Mucosa of rectum (tissue), 2 donors: ENCODE data around the gene EFCAB12.
"Not testable (repeated sequence)": the region's sequence is repeated elsewhere in the genome, so short reads cannot be mapped to it uniquely, and the experiment has no call there.

Source experiments
- H3K27ac ChIP-seq, 2 donors: one replicate each; pipeline ENCODE4 v1.7.0; 2013; ENCODE audit warnings: inconsistent platforms in 2 of 2, low read depth in 2 of 2, low read length in 2 of 2
- H3K27me3 ChIP-seq, 2 donors: one replicate each; pipeline ENCODE4 v1.7.0; 2013; ENCODE audit warnings: low read length in 2 of 2; ENCODE audit not compliant: control insufficient read depth in 2 of 2, insufficient read depth in 2 of 2
- H3K36me3 ChIP-seq, 2 donors: one replicate each; pipeline ENCODE4 v1.7.0; 2013; ENCODE audit warnings: low read length in 2 of 2; ENCODE audit not compliant: control insufficient read depth in 2 of 2, insufficient read depth in 2 of 2
- H3K4me1 ChIP-seq, 2 donors: one replicate each; pipeline ENCODE4 v1.7.0; 2013; ENCODE audit warnings: low read length in 2 of 2, mild to moderate bottlenecking in 1 of 2; ENCODE audit not compliant: control insufficient read depth in 2 of 2, insufficient read depth in 2 of 2
- H3K4me3 ChIP-seq, 2 donors: one replicate each; pipeline ENCODE4 v1.7.0; 2013; ENCODE audit warnings: low read length in 2 of 2
- H3K9ac ChIP-seq, 2 donors: one replicate each; pipeline ENCODE4 v1.7.0; 2013; ENCODE audit warnings: low read length in 2 of 2, low read depth in 1 of 2, mild to moderate bottlenecking in 1 of 2
- H3K9me3 ChIP-seq, 2 donors: one replicate each; pipeline ENCODE4 v1.7.0; 2013; ENCODE audit warnings: low read length in 2 of 2; ENCODE audit not compliant: control insufficient read depth in 2 of 2
- donor health status: healthy.
- donor health status: Normal muscosa, but diverticular disease.

Gene EFCAB12

DNA sequence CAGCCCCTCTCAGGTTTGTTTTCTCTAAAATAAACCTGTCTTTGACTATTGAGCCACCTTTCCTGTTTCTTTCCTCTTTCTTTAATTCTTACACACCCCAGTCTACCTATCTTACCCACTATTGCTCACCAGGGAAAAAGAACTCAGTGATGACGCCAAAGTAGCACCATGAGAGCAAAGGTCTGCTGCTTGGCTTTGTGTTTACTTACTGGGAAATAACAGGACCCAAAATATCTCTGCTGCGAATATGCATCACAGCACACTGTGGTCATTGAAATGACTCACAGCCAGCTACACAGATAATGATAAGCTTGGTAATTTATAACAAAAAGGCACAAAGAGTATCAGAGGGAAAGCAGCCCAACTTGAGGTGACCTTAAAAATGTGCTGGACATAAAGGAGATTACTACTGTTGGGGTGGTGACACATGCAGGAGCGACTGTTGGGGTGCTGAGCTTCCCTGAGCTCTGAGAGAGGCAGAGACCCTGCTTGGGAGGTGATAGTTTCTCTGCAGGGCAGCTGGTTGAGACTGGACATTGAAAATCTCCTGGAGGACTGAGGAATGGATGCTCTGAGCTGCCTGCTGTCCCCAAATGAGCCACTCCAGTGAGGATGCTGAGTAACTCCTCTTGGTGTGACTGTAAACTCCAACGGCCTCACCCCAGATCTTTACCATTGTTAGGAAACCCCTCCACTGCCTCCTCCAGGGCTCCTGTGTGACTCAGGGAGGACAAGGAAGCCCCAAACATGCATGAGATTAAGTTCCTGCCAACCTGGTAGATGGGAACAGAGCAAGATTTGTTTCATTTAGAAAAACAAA lies 14.5 kb downstream of the EFCAB12 start:
- Histone ChIP-seq H3K36me3 (no peaks in the 10 kb centered on the region), H3K27me3 (no peaks in the 10 kb centered on the region), H3K27ac (no peak overlapping the region), H3K9me3 (no peaks in the 10 kb centered on the region), H3K9ac (no peak overlapping the region), H3K4me1 (no peaks in the 10 kb centered on the region), H3K4me3 (no peak overlapping the region)

- H3K27ac ChIP-seq, H3K4me3 ChIP-seq, H3K4me1 ChIP-seq, H3K9me3 ChIP-seq, H3K36me3 ChIP-seq, H3K27me3 ChIP-seq, H3K9ac ChIP-seq: not testable (repeated sequence)
Observed at GRCh38 chr3:129413238-129413637, 15.2 kb downstream of the EFCAB12 start.

GRCh38 chr3:129412542-129413198 lies 15.8 kb downstream of the EFCAB12 start:
- Histone ChIP-seq H3K9ac (no peak overlapping the region), H3K27ac (no peak overlapping the region)

GRCh38 chr3:129410971-129411370 lies 17.5 kb downstream of the EFCAB12 start:
- Histone ChIP-seq H3K9me3 (no peaks in the 10 kb centered on the region), H3K27ac (no peak overlapping the region), H3K4me1 (no peaks in the 10 kb centered on the region), H3K4me3 (no peak overlapping the region), H3K9ac (no peak overlapping the region), H3K27me3 (no peaks in the 10 kb centered on the region), H3K36me3 (no peaks in the 10 kb centered on the region)

More at GRCh38 chr3:129412542-129413198, 15.8 kb downstream of the EFCAB12 start:
- Histone ChIP-seq H3K9me3 (no peaks in the 10 kb centered on the region), H3K4me1 (no peaks in the 10 kb centered on the region), H3K4me3 (no peak overlapping the region), H3K27me3 (no peaks in the 10 kb centered on the region), H3K36me3 (no peaks in the 10 kb centered on the region)

- Histone ChIP-seq H3K36me3 (no peaks in the 10 kb centered on the region), H3K4me1 (no peaks in the 10 kb centered on the region), H3K9me3 (no peaks in the 10 kb centered on the region), H3K27me3 (no peaks in the 10 kb centered on the region), H3K27ac (no peak overlapping the region), H3K9ac (no peak overlapping the region), H3K4me3 (no peak overlapping the region)
Observed at GRCh38 chr3:129409541-129409940, 18.9 kb downstream of the EFCAB12 start.

GRCh38 chr3:129404610-129405009 lies 23.8 kb downstream of the EFCAB12 start:
- no peaks in the 10 kb centered on the region for H3K36me3 ChIP-seq
- H3K27ac ChIP-seq = no peak overlapping the region
- H3K27me3 ChIP-seq = no peaks in the 10 kb centered on the region
- no peak overlapping the region for H3K9ac ChIP-seq
- no peaks in the 10 kb centered on the region for H3K9me3 ChIP-seq
- peaks cover 0 to 3% of the 10 kb centered on the region in 2 donors for H3K4me1 ChIP-seq
- H3K4me3 ChIP-seq = no peak overlapping the region

- H3K9me3 ChIP-seq = no peaks in the 10 kb centered on the region
Observed at GRCh38 chr3:129404130-129404529, 24.3 kb downstream of the EFCAB12 start.

GRCh38 chr3:129403450-129403849 lies 25.0 kb downstream of the EFCAB12 start:
- no peak overlapping the region for H3K27ac ChIP-seq
- no peaks in the 10 kb centered on the region for H3K27me3 ChIP-seq
- H3K9ac ChIP-seq = no peak overlapping the region
- H3K9me3 ChIP-seq = no peaks in the 10 kb centered on the region
- no peak overlapping the region for H3K4me3 ChIP-seq
- peaks cover 4 to 7% of the 10 kb centered on the region in 2 donors for H3K4me1 ChIP-seq
- no peaks in the 10 kb centered on the region for H3K36me3 ChIP-seq

More at GRCh38 chr3:129404130-129404529, 24.3 kb downstream of the EFCAB12 start:
- Histone ChIP-seq H3K4me1 (peaks cover 0 to 3% of the 10 kb centered on the region in 2 donors), H3K27me3 (no peaks in the 10 kb centered on the region), H3K9ac (no peak overlapping the region), H3K36me3 (no peaks in the 10 kb centered on the region), H3K27ac (no peak overlapping the region), H3K4me3 (no peak overlapping the region)

- Histone ChIP-seq H3K9me3 (no peaks in the 10 kb centered on the region), H3K4me3 (no peak overlapping the region), H3K4me1 (peaks cover 8 to 11% of the 10 kb centered on the region in 2 donors), H3K27ac (no peak overlapping the region), H3K9ac (no peak overlapping the region), H3K36me3 (no peaks in the 10 kb centered on the region), H3K27me3 (no peaks in the 10 kb centered on the region)
Observed at GRCh38 chr3:129402616-129403015, 25.8 kb downstream of the EFCAB12 start.

DNA sequence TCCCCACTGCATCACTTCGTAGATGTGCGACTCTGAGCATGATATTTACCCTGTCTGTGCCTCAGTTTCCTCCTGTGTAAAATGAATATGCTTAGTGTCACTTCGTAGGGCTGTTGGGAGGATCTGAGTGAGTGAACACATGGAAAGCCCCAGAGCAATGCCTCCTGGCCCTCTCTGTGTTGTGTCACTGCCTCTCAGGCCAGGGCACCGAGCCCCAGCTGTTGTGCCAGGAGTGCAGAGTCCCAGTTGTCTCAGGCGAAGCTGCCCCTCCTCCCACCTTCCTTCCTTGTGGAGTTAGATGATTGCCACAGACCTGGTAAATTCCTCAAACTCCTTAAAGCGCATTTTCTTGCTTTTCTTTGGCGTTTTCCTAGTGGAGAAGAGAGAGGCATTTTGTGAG lies 26.2 kb downstream of the EFCAB12 start:
- Histone ChIP-seq H3K9ac (no peak overlapping the region), H3K9me3 (no peaks in the 10 kb centered on the region), H3K27ac (no peak overlapping the region), H3K36me3 (no peaks in the 10 kb centered on the region), H3K4me3 (no peak overlapping the region), H3K4me1 (peaks cover 8 to 11% of the 10 kb centered on the region in 2 donors), H3K27me3 (no peaks in the 10 kb centered on the region)
